Fibroblast of lung (primary cell): Measurements from ENCODE around the gene TGFBR3L. TPM values are rescaled to one million over a fixed set of nuclear protein-coding genes. Genes with fewer than 3 reads are reported as not detected.

Experiments used
- DNase-seq, 2 donors: peaks; one replicate each; pipeline versions ENCODE4 v3.0.0 to v3.0.0-alpha.2; 2010; ENCODE audit warnings: low read depth in 2 of 2
- H2AFZ ChIP-seq: 2 replicates; pipeline ENCODE4 v1.5.1; 2012; ENCODE audit warnings: low read length, control low read depth, inconsistent platforms
- H3K27ac ChIP-seq: 2 replicates; pipeline ENCODE4 v1.5.1; 2011; ENCODE audit warnings: low read length, control low read depth; ENCODE audit not compliant: insufficient read depth
- H3K27me3 ChIP-seq: 2 replicates; pipeline ENCODE4 v1.5.1; 2011; ENCODE audit warnings: mild to moderate bottlenecking, low read length; ENCODE audit not compliant: control insufficient read depth, insufficient read depth
- H3K36me3 ChIP-seq: 2 replicates; pipeline ENCODE4 v1.5.1; 2011; ENCODE audit warnings: low read length; ENCODE audit not compliant: control insufficient read depth, insufficient read depth
- H3K4me1 ChIP-seq: 2 replicates; pipeline ENCODE4 v1.5.1; 2011; ENCODE audit warnings: low read length; ENCODE audit not compliant: control insufficient read depth, insufficient read depth; ENCODE audit errors: extremely low read depth
- H3K4me2 ChIP-seq: 2 replicates; pipeline ENCODE4 v1.5.1; 2011; ENCODE audit warnings: low read length, control low read depth; ENCODE audit not compliant: insufficient read depth; ENCODE audit errors: extremely low read depth
- H3K4me3 ChIP-seq, 4 experiments: fragments of 200-600 bp in 1 of 4; sonication (generic) in 1 of 4; replicated peaks in 1 of 4; 2 replicates each; pipeline ENCODE4 v1.5.1; 2011 to 2016; ENCODE audit warnings: low read length in 4 of 4, low read depth in 3 of 4, mild to moderate bottlenecking in 3 of 4, control low read depth in 2 of 4, inconsistent platforms in 1 of 4, mixed read lengths in 1 of 4; ENCODE audit not compliant: insufficient read depth in 1 of 4; ENCODE audit errors: control extremely low read depth in 1 of 4
- H3K79me2 ChIP-seq: 2 replicates; pipeline ENCODE4 v1.5.1; 2012; ENCODE audit warnings: mild to moderate bottlenecking, low read length, inconsistent platforms; ENCODE audit not compliant: control insufficient read depth, insufficient read depth
- H3K9ac ChIP-seq: 2 replicates; pipeline ENCODE4 v1.5.1; 2011; ENCODE audit warnings: mild to moderate bottlenecking, low read length, control low read depth; ENCODE audit not compliant: insufficient read depth
- H3K9me3 ChIP-seq: 2 replicates; pipeline ENCODE4 v1.5.1; 2012; ENCODE audit warnings: low read depth, low read length; ENCODE audit not compliant: control insufficient read depth, insufficient read depth
- H4K20me1 ChIP-seq: 2 replicates; pipeline ENCODE4 v1.5.1; 2011; ENCODE audit warnings: low read length; ENCODE audit not compliant: control insufficient read depth, insufficient read depth; ENCODE audit errors: extremely low read depth
- EZH2 ChIP-seq: IDR thresholded peaks from 2 replicates; pipeline ENCODE4 v1.5.1; 2012; ENCODE audit warnings: low read length, control low read depth, mild to moderate bottlenecking; ENCODE audit errors: missing control alignments
- polyA plus RNA-seq, 2 donors: library from polyadenylated mRNA; depleted of rRNA in 1 of 2; stranded (reverse) in 1 of 2; unstranded in 1 of 2; fragments of >200 nt; gene quantifications; 2 replicates each; pipeline ENCODE4 v1.2.1, GENCODE V29; 2011 to 2012; ENCODE audit warnings: missing spikeins in 1 of 2
- total RNA-seq: library from RNA; depleted of rRNA; stranded (reverse); fragments of >200 nt; gene quantifications from 2 replicates; pipeline ENCODE4 v1.2.1, GENCODE V29; 2014
- TF ChIP-seq, protein P1 (sequence below), 2 donors: IDR thresholded peaks in 1 of 2; conservative IDR thresholded peaks in 1 of 2; 1 replicate in 1 of 2; 2 replicates in 1 of 2; pipeline ENCODE4 v1.5.1; 2011 to 2012; ENCODE audit warnings: low read length in 2 of 2, control low read depth in 1 of 2, inconsistent platforms in 1 of 2, low read depth in 1 of 2, mild to moderate bottlenecking in 1 of 2

The TGFBR3L gene
- total and polyA plus RNA-seq, 2 donors (not counting 1 experiment from before 2014, with no cell fraction given) = 1.3 TPM; not detected in 1

DNA sequence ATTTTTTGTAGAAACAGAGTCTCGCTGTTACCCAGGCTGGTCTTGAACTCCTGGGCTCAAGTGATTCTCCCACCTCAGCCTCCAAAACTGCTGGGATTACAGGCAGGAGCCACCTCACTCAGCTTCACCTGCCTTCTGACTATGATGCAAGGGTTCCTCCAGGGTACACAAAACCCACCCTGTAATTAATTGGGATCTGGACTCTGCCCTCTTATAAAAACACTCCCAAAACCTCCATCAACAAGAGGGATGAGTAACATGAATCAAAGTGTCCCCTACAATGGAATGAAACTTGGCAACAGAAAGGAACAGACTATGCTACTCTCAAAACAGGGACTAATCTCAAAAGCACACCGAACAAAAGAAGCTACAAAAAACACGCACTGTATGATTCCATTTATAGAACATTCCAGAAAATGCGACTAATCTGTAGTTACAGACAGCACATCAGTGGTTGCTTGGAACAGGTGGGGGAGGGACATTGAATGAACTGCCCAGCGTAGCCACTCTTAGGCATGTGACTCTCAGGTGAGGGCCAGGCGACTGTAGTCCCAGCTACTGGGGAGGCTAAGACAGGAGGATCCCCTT lies 37.3 kb upstream of the TGFBR3L start:
- Histone ChIP-seq H3K9me3 (no peaks in the 10 kb centered on the region), H3K27me3 (peaks cover 17% of the 10 kb centered on the region), H3K79me2 (no peaks in the 10 kb centered on the region), H3K4me1 (no peaks in the 10 kb centered on the region), H2AFZ (no peak overlapping the region), H3K36me3 (no peaks in the 10 kb centered on the region), H3K27ac (no peak overlapping the region), H4K20me1 (no peaks in the 10 kb centered on the region), H3K9ac (no peak overlapping the region), H3K4me3 (no peak overlapping the region), H3K4me2 (no peak overlapping the region)
- TF ChIP-seq, protein P1, sequence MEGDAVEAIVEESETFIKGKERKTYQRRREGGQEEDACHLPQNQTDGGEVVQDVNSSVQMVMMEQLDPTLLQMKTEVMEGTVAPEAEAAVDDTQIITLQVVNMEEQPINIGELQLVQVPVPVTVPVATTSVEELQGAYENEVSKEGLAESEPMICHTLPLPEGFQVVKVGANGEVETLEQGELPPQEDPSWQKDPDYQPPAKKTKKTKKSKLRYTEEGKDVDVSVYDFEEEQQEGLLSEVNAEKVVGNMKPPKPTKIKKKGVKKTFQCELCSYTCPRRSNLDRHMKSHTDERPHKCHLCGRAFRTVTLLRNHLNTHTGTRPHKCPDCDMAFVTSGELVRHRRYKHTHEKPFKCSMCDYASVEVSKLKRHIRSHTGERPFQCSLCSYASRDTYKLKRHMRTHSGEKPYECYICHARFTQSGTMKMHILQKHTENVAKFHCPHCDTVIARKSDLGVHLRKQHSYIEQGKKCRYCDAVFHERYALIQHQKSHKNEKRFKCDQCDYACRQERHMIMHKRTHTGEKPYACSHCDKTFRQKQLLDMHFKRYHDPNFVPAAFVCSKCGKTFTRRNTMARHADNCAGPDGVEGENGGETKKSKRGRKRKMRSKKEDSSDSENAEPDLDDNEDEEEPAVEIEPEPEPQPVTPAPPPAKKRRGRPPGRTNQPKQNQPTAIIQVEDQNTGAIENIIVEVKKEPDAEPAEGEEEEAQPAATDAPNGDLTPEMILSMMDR (conservative IDR thresholded peaks at IDR 0.05 in 1 of 2, IDR thresholded peaks at IDR 0.05 in 1 of 2; ENCODE audit: low read depth in 1 of 2, low read length in 2 of 2) = no peak
- no peak for TF ChIP-seq EZH2
- no peak for DNase-seq

DNA sequence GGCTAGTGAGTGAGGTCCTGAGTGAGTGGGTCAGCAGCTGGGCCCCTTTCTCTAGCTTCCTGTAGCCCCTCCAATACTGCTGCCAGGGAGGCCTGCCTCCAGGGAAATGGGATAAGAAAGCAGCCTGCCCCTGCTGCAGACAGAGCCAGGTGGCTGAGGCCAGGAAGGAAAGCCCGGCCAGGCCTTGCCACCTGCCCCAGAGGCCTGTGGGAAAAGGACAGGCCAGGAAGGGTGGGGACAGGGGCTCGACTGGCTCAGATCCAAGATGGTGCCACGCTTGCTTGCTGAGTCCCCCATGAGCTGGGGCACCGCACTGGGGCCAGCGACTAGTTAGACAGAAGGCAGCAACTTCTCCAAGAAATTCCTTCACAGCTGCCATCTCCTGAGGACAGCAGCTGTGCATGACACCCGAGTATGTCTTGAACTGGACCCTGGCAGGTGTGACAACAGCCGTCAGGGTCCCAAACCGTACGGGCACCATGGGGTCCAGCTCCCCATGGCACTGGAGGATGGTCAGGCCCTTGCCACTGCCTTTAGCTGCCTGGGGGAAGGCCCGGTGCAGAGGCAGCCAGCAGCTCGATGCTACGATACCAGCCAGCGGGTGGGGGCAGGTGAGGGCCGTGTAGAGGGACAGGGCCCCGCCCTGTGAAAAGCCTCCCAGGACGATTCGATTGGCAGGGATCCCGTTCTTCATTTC lies 35.4 kb upstream of the TGFBR3L start:
- Histone ChIP-seq H3K4me1 (no peaks in the 10 kb centered on the region), H3K27ac (no peak overlapping the region), H2AFZ (no peak overlapping the region), H3K79me2 (no peaks in the 10 kb centered on the region), H3K4me2 (no peak overlapping the region), H3K36me3 (no peaks in the 10 kb centered on the region), H3K4me3 (no peak overlapping the region), H3K9ac (no peak overlapping the region), H3K27me3 (peaks cover 7% of the 10 kb centered on the region), H3K9me3 (no peaks in the 10 kb centered on the region), H4K20me1 (no peaks in the 10 kb centered on the region)
- no peak for DNase-seq
- no peak for TF ChIP-seq EZH2
- TF ChIP-seq, protein P1 (conservative IDR thresholded peaks at IDR 0.05 in 1 of 2, IDR thresholded peaks at IDR 0.05 in 1 of 2; ENCODE audit: low read depth in 1 of 2, low read length in 2 of 2) = no peak

DNA sequence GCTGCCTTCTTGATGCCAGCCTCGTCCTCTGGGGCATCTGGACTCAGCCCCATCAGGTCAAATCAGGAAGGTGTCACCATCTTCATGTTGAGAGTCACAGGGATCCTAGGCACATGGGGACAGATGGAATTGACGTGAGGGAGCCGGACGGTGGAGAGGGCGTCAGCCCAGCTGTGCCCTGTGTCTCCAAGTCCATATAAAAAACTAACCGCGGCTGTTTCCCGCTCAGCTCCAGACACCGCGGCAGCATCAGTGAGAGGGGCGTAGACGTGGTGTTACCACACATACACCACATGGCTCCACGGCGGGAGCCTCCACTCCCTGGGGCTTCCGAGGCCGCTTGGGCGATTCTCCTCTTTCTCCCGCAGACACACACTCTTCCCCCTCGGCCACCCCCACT lies 34.8 kb upstream of the TGFBR3L start:
- Histone ChIP-seq H3K4me2 (no peak overlapping the region), H3K4me1 (no peaks in the 10 kb centered on the region), H3K27ac (no peak overlapping the region), H2AFZ (no peak overlapping the region), H4K20me1 (no peaks in the 10 kb centered on the region), H3K79me2 (no peaks in the 10 kb centered on the region), H3K27me3 (peaks cover 4% of the 10 kb centered on the region), H3K9ac (no peak overlapping the region), H3K4me3 (no peak overlapping the region), H3K9me3 (no peaks in the 10 kb centered on the region), H3K36me3 (no peaks in the 10 kb centered on the region)
- DNase-seq = no peak
- TF ChIP-seq EZH2 = no peak
- TF ChIP-seq, protein P1 (conservative IDR thresholded peaks at IDR 0.05 in 1 of 2, IDR thresholded peaks at IDR 0.05 in 1 of 2; ENCODE audit: low read depth in 1 of 2, low read length in 2 of 2) = no peak
